ENCODE data around the gene ABCD1. TPM values are rescaled to one million over a fixed set of nuclear protein-coding genes. Genes with fewer than 3 reads are reported as not detected.

Gene ABCD1
- total RNA-seq, 6 experiments from 2014 or later: 8.0 to 20.8 (median 10.9) TPM

DNA sequence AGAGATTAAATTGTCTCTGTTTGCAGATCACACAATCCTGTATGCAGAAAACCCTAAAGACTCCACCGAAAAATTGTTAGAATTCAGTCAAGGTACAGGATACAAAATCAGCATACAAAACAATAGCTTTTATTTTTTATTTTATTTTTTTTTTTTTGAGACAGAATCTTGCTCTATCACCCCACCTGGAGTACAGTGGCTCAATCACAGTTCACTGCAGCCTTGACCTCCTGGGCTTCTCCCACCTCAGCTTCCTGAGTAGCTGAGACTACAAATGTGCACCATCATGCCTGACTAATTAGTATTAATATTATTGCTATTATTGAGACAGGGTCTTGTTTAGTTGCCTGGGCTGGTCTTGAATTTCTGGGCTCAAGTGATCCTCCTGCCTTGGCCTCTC is 30.5 kb downstream of the ABCD1 start:
- Histone ChIP-seq H3K9me3 (peaks cover 0 to 8% (median 0%) of the 10 kb centered on the region in 4 donors), H3K27me3 (no peaks in the 10 kb centered on the region), H3K4me3 (no peak overlapping the region), H3K27ac (no peak overlapping the region), H3K36me3 (no peaks in the 10 kb centered on the region), H3K4me1 (no peaks in the 10 kb centered on the region)
- intact Hi-C loops (cut with DNase I): no loop called here
- TF ChIP-seq, protein P1, sequence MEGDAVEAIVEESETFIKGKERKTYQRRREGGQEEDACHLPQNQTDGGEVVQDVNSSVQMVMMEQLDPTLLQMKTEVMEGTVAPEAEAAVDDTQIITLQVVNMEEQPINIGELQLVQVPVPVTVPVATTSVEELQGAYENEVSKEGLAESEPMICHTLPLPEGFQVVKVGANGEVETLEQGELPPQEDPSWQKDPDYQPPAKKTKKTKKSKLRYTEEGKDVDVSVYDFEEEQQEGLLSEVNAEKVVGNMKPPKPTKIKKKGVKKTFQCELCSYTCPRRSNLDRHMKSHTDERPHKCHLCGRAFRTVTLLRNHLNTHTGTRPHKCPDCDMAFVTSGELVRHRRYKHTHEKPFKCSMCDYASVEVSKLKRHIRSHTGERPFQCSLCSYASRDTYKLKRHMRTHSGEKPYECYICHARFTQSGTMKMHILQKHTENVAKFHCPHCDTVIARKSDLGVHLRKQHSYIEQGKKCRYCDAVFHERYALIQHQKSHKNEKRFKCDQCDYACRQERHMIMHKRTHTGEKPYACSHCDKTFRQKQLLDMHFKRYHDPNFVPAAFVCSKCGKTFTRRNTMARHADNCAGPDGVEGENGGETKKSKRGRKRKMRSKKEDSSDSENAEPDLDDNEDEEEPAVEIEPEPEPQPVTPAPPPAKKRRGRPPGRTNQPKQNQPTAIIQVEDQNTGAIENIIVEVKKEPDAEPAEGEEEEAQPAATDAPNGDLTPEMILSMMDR (IDR thresholded peaks at IDR 0.05): no peak
- no peak for TF ChIP-seq POLR2A (IDR thresholded peaks at IDR 0.05)
- 73% methylated on average over 1 of the region's 1 CpG for WGBS (ENCODE audit: insufficient coverage, low coverage, low lambda C conversion rate, missing lambda C conversion rate)
- DNase-seq: no peak
- ATAC-seq: no peak

DNA sequence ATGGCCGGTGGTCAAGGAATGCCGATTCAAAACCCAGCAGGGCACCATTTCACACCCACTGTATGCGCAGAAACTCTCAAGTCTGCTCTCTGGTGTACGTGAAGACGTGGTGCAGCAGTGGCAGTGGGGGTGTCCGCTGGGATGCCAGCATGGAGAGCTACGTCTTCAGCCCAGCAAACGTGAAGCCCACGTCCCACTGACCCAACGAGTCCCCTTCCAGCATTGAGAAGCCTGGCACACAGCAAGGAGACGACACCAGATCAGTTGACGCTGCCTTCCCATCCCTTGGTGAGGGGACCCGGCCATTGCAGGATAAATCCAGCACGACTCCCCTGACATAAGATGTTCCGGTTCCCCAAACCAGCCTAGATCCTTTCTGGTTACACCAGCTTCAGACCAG is 37.2 kb downstream of the ABCD1 start:
- no peak overlapping the region for H3K4me3 ChIP-seq
- DNase-seq (peak in 1 of 3 donors; percentile 24), ATAC-seq (no peak)
- H3K36me3 ChIP-seq: no peaks in the 10 kb centered on the region
- no peaks in the 10 kb centered on the region for H3K27me3 ChIP-seq
- H3K4me1 ChIP-seq: no peaks in the 10 kb centered on the region
- H3K9me3 ChIP-seq: no peaks in the 10 kb centered on the region
- H3K27ac ChIP-seq: no peak overlapping the region
- TF ChIP-seq, protein P1 (IDR thresholded peaks at IDR 0.05): no peak
- TF ChIP-seq POLR2A (IDR thresholded peaks at IDR 0.05): no peak
- 60% methylated on average over 2 of the region's 15 CpGs for WGBS (ENCODE audit: insufficient coverage, low coverage, low lambda C conversion rate, missing lambda C conversion rate)
- intact Hi-C loops (cut with DNase I): loop anchor here in 1 of 2 donors (5.0 kb wide), 1 partner anchor 190 kb away; no protein-coding TSS in a partner anchor

DNA sequence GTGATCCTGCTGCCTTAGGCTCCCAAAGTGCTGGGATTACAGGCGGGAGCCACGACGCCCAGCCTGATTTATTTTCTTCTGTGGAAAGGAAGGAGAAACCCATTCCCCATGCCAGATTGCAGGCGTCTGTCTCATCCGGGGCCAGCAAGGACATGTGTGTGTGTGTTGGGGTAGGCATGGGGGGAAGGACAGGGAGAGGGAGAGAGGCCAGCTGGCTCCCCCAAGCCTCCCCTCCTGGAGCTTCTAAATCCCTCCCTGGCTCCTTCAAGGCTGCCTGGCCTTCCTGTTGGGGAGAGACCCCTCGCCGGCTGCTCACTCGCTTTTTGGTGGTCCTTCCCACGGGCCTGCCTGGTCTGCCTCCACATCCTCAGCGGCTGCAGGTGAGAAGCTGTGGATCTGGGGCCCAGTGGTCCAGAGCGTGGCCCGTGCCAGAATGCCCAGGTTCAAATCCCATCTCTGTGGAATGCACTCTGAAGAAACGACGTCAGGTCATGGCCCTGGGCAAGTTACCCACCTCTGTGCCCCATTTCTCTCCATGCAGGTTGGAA is 38.0 kb downstream of the ABCD1 start:
- H3K27ac ChIP-seq: no peak overlapping the region
- H3K27me3 ChIP-seq: no peaks in the 10 kb centered on the region
- no peak for TF ChIP-seq POLR2A (IDR thresholded peaks at IDR 0.05)
- TF ChIP-seq, protein P1 (IDR thresholded peaks at IDR 0.05): no peak
- H3K4me1 ChIP-seq: no peaks in the 10 kb centered on the region
- ATAC-seq: no peak
- H3K36me3 ChIP-seq: no peaks in the 10 kb centered on the region
- WGBS (ENCODE audit: insufficient coverage, low coverage, low lambda C conversion rate, missing lambda C conversion rate): 83% methylated on average over 1 of the region's 14 CpGs
- no peaks in the 10 kb centered on the region for H3K9me3 ChIP-seq
- DNase-seq: peak in 2 of 3 donors; percentile 24 to 52
- H3K4me3 ChIP-seq: no peak overlapping the region
- intact Hi-C loops (cut with DNase I): loop anchor here in 1 of 2 donors (5.0 kb wide), 1 partner anchor 190 kb away; no protein-coding TSS in a partner anchor

DNA sequence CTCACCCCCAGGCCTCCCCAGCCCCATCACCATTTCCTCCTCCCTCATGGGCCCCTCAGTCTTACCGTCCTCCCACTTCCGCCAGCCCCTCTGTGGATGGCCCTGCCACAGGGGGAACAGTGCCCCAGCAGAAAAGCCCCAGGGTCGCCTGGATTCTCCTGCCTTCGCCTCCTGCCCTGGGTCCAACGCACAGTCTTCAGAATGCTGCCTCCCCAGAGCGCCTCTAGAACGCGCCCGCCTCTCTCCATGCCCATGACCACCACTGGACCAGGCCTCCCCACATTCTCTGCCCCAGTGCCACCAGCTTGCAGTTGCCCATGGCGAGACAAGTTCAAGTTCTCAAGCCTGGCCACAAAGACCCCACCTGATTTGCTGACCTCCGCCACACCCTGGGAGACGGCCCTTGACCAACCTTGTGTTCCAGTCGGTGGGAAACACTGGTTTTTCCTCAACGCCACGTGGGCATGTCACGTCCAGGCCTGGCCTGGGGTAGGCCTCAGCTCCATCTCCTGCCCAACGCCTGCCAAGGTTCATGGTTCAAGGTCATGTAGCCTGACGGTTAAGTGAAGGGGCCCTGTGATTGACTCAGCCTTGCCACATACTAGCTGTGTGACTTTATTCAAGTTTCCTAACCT is 38.8 kb downstream of the ABCD1 start:
- TF ChIP-seq POLR2A (IDR thresholded peaks at IDR 0.05): no peak
- TF ChIP-seq, protein P1 (IDR thresholded peaks at IDR 0.05): no peak
- no peaks in the 10 kb centered on the region for H3K9me3 ChIP-seq
- H3K4me3 ChIP-seq: no peak overlapping the region
- intact Hi-C loops (cut with DNase I): loop anchor here in 1 of 2 donors (5.0 kb wide), 1 partner anchor 189 kb away; no protein-coding TSS in a partner anchor
- no peaks in the 10 kb centered on the region for H3K4me1 ChIP-seq
- ATAC-seq (no peak), DNase-seq (peak in 2 of 3 donors; percentile 23 to 51)
- no peaks in the 10 kb centered on the region for H3K27me3 ChIP-seq
- no peaks in the 10 kb centered on the region for H3K36me3 ChIP-seq
- 56% methylated on average over 6 of the region's 18 CpGs for WGBS (ENCODE audit: insufficient coverage, low coverage, low lambda C conversion rate, missing lambda C conversion rate)
- no peak overlapping the region for H3K27ac ChIP-seq
